Epithelial cell of proximal tubule (primary cell): ENCODE measurements around the gene TMED3. TPM values are rescaled to one million over a fixed set of nuclear protein-coding genes. Genes with fewer than 3 reads are reported as not detected.

Source experiments
- DNase-seq: peaks from one replicate; pipeline ENCODE4 v3.0.0-alpha.2; 2011; ENCODE audit warnings: low read depth
- H3K4me3 ChIP-seq: 2 replicates; pipeline ENCODE4 v1.5.1; 2011; ENCODE audit warnings: low read depth, mild to moderate bottlenecking, low read length
- total RNA-seq: library from RNA; depleted of rRNA; stranded (reverse); fragments of >200 nt; gene quantifications from 2 replicates; pipeline ENCODE4 v1.2.3, GENCODE V29; 2015
- TF ChIP-seq, protein P1 (sequence below): conservative IDR thresholded peaks from 2 replicates; pipeline ENCODE4 v1.5.1; 2012; ENCODE audit warnings: low read depth, mild to moderate bottlenecking, low read length

The TMED3 gene
- total RNA-seq, 1 donor from 2014 or later, result 79.9 TPM

DNA sequence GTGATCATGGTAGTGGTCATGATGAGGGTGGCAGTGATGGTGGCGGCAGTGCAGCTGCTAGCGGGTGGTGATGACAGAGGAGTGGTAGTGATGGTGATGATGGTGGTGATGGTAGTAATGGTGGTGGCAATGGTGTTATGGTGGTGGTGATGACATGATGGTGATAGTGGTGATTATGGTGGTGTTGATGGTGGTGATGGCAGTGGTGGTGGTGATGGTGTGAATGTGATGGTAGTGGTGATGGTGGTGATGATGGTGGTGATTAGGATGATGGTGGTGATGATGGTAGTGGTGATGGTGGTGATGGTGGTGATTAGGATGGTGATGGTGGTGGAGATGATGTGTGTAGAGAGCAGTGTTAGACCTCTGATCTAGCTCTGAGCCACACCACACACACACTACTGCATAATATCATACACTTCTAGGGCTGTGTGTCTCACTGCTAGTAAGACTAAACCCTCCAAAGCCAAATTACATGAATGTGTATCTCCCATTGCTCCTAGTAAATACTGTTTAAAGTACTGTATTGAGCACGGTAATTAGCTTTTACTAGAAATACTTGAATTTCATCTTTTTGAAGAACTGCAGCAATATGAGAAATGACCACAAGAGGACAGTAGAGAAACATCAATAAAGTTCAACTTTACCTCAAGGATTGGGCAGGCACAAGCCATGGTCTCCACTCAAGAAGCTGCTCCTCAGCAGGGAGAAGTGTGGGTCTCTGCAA, 28.8 kb downstream of the TMED3 start:
- no peak for DNase-seq
- TF ChIP-seq, protein P1, sequence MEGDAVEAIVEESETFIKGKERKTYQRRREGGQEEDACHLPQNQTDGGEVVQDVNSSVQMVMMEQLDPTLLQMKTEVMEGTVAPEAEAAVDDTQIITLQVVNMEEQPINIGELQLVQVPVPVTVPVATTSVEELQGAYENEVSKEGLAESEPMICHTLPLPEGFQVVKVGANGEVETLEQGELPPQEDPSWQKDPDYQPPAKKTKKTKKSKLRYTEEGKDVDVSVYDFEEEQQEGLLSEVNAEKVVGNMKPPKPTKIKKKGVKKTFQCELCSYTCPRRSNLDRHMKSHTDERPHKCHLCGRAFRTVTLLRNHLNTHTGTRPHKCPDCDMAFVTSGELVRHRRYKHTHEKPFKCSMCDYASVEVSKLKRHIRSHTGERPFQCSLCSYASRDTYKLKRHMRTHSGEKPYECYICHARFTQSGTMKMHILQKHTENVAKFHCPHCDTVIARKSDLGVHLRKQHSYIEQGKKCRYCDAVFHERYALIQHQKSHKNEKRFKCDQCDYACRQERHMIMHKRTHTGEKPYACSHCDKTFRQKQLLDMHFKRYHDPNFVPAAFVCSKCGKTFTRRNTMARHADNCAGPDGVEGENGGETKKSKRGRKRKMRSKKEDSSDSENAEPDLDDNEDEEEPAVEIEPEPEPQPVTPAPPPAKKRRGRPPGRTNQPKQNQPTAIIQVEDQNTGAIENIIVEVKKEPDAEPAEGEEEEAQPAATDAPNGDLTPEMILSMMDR, result peak; percentile 80
- H3K4me3 ChIP-seq, result no peak overlapping the region

DNA sequence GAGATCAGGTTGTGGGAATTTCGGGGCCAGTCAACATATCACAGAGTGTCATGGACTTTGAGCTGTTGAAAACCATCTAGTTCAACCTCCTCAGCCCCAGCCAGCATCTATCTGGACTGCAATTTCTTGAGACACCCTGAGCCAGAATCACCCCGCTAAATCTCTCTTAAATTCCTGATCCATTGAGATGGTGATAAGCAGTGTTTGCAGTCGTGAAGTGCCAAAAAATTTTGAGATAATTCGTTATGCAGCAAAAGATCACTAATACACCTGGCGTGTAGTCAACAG, 29.3 kb downstream of the TMED3 start:
- DNase-seq, result no peak
- TF ChIP-seq, protein P1, result no peak
- no peak overlapping the region for H3K4me3 ChIP-seq

DNA sequence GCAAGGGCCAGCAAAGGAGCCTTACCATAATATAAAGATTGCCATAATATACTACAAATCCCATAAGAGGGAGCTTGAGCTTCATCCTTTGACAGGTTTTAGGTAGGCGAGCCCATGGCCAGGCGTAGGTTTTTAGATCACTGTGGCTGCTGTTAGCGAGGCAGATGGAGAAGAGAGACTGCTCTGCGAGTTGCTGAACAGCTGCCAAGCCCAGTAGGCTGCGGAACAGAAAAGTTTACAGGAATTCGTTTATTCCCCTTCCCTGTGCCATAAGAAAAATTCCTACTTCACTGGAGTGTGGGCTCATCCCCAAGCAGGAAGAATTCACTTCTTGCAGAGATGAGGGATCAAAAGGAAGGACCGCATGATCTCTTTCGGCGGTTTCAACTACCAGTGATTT, 30.5 kb downstream of the TMED3 start:
- DNase-seq, result no peak
- TF ChIP-seq, protein P1, result no peak

DNA sequence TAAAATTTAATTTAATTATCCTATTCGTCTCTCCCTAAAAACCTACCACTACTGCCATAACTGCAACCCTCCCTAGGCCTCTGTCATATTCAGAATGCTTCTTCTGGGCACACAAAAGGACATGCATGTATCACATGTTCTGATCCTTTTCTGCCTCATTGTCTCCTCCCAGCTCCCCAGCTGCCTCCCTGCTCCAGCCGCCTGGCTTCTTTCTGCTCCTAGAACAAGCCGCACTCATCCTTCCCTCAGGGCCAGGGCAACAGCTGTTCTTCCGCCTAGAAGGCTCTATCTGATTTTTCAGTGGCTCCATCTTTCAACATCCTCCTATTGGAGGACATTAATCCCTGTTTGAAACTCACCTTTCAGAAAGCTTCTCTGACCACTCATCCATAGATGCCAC, 38.6 kb downstream of the TMED3 start:
- TF ChIP-seq, protein P1, result no peak
- no peak for DNase-seq
- no peak overlapping the region for H3K4me3 ChIP-seq

More for the DNA sequence above, 30.5 kb downstream of the TMED3 start:
- H3K4me3 ChIP-seq, result no peak overlapping the region

DNA sequence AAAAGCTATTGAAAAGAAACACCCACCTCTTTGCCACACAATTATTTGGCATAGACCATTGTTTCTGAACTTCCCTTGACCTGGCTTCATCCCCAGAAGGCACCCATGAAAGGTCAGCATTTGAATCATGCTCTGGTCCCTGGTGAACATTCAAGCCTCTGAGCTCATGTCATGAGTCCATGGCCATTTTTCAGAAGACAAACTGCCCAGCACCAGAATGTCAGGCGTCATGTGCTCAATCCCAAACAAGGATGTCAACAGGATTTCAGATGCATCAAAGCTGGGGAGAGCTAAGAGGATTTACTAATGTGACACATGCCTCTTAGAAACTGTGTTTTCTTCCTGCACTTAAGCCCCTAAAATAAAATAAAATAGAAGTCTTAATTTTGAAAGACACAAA, 41.3 kb downstream of the TMED3 start:
- H3K4me3 ChIP-seq, result no peak overlapping the region
- DNase-seq, result no peak
- TF ChIP-seq, protein P1, result no peak

DNA sequence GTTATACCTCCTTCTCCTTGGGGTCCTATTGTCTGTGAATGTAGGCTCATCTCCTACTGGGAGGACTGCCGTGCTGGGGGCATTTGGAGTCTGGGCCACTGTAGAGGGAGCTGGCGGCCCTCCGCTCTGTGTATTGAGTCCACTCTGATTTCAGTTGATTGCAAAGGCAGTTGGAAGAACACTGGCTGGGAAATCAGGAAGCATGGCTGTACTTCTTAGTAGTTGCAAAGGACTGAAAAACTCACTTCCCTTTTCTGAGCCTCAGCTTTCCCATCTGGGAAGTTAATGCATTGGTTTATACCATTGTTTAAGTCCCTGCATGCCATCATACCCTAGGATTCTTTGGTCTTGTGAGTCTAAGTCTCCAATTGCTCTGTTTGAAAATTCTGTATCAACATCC, 46.7 kb downstream of the TMED3 start:
- no peak overlapping the region for H3K4me3 ChIP-seq
- no peak for DNase-seq
- TF ChIP-seq, protein P1, result no peak

DNA sequence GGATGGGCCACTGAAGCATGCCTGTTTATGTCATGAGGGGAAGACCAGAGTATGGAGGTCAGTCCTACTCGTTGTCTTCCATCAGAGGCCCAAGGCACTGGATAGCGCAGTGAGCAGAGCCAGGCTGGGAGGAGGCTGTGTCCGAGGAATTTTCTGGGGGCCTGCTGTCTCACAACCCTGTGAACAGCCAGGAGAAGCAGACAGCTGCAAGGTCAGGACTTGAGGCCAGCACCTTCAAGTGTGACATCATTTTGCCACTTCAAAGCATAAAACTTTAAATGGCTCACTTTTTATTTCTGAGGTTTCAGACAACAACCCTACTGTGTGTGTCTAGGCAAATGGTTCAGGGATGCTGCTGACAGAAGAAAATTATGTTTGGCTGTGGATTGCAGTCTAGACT, 47.2 kb downstream of the TMED3 start:
- no peak overlapping the region for H3K4me3 ChIP-seq
- no peak for DNase-seq
- TF ChIP-seq, protein P1, result no peak
